Measurements from ENCODE around the gene RALY. TPM values are rescaled to one million over a fixed set of nuclear protein-coding genes. Genes with fewer than 3 reads are reported as not detected.

Gene RALY
- polyA plus RNA-seq, 1 donor from 2014 or later: 221 TPM

DNA sequence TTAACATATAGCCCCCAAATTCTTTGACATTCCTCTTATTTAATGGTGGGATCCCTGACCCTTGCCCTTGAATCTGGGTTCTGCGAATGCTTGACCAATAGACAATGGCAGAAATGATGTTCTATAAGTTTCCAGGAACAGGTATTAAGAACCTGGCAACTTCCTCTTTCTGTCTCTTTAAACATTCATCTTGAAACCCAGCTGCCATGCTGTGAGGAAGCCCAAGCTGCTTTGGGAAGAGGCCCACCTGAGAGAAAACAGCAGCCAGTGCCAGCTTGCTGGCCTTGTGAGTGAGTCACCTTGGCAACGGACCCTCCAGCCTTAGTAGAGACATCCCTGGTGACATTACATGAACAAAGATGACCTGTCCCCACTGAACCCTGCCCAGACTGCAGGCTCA lies 45.2 kb upstream of the RALY start:
- no peaks in the 10 kb centered on the region for H3K9me3 ChIP-seq (ENCODE audit: low read length)
- TF ChIP-seq, protein P1, sequence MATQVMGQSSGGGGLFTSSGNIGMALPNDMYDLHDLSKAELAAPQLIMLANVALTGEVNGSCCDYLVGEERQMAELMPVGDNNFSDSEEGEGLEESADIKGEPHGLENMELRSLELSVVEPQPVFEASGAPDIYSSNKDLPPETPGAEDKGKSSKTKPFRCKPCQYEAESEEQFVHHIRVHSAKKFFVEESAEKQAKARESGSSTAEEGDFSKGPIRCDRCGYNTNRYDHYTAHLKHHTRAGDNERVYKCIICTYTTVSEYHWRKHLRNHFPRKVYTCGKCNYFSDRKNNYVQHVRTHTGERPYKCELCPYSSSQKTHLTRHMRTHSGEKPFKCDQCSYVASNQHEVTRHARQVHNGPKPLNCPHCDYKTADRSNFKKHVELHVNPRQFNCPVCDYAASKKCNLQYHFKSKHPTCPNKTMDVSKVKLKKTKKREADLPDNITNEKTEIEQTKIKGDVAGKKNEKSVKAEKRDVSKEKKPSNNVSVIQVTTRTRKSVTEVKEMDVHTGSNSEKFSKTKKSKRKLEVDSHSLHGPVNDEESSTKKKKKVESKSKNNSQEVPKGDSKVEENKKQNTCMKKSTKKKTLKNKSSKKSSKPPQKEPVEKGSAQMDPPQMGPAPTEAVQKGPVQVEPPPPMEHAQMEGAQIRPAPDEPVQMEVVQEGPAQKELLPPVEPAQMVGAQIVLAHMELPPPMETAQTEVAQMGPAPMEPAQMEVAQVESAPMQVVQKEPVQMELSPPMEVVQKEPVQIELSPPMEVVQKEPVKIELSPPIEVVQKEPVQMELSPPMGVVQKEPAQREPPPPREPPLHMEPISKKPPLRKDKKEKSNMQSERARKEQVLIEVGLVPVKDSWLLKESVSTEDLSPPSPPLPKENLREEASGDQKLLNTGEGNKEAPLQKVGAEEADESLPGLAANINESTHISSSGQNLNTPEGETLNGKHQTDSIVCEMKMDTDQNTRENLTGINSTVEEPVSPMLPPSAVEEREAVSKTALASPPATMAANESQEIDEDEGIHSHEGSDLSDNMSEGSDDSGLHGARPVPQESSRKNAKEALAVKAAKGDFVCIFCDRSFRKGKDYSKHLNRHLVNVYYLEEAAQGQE (IDR thresholded peaks at IDR 0.05; ENCODE audit: borderline replicate concordance): no peak
- TF ChIP-seq POLR2AphosphoS5 (IDR thresholded peaks at IDR 0.05) (no peak), SMC3 (conservative IDR thresholded peaks at IDR 0.05; ENCODE audit: poor library complexity) (no peak), EP300 (conservative IDR thresholded peaks at IDR 0.05; ENCODE audit: poor library complexity, severe bottlenecking) (no peak), EZH2 (IDR thresholded peaks at IDR 0.05; ENCODE audit: borderline replicate concordance, insufficient read depth, low read length, poor library complexity, severe bottlenecking) (no peak), MXI1 (conservative IDR thresholded peaks at IDR 0.05; ENCODE audit: poor library complexity, severe bottlenecking) (no peak)
- no peak overlapping the region for H3K9ac ChIP-seq (ENCODE audit: low read length)
- no peak overlapping the region for H3K4me3 ChIP-seq (ENCODE audit: low read length)
- H4K20me1 ChIP-seq (ENCODE audit: insufficient read depth): no peaks in the 10 kb centered on the region
- no peaks in the 10 kb centered on the region for H3K9me2 ChIP-seq (ENCODE audit: insufficient read depth, low read length)
- H3K36me3 ChIP-seq (ENCODE audit: insufficient read depth, low read length): no peaks in the 10 kb centered on the region
- no peaks in the 10 kb centered on the region for H3F3A ChIP-seq (ENCODE audit: insufficient read depth, low read length, poor library complexity, severe bottlenecking)
- no peak overlapping the region for H2AFZ ChIP-seq (ENCODE audit: low read depth, low read length)
- no peak overlapping the region for H3K27ac ChIP-seq (ENCODE audit: low read length)
- H3K4me2 ChIP-seq (ENCODE audit: low read length): no peak overlapping the region
- H3K79me2 ChIP-seq (replicated peaks; ENCODE audit: insufficient read depth, low read length): no peaks in the 10 kb centered on the region
- no peaks in the 10 kb centered on the region for H3K27me3 ChIP-seq (ENCODE audit: insufficient read depth, low read depth, low read length)

- no peaks in the 10 kb centered on the region for H3K79me2 ChIP-seq (replicated peaks; ENCODE audit: insufficient read depth, low read length)
- no peaks in the 10 kb centered on the region for H3K36me3 ChIP-seq (ENCODE audit: insufficient read depth, low read length)
- no peaks in the 10 kb centered on the region for H3K27me3 ChIP-seq (ENCODE audit: insufficient read depth, low read depth, low read length)
- TF ChIP-seq SMC3 (conservative IDR thresholded peaks at IDR 0.05; ENCODE audit: poor library complexity) (no peak), POLR2AphosphoS5 (IDR thresholded peaks at IDR 0.05) (no peak), RAD21 (conservative IDR thresholded peaks at IDR 0.05) (no peak), EP300 (conservative IDR thresholded peaks at IDR 0.05; ENCODE audit: poor library complexity, severe bottlenecking) (no peak), EZH2 (IDR thresholded peaks at IDR 0.05; ENCODE audit: borderline replicate concordance, insufficient read depth, low read length, poor library complexity, severe bottlenecking) (no peak), TAF1 (IDR thresholded peaks at IDR 0.05; ENCODE audit: low read depth) (no peak), MXI1 (conservative IDR thresholded peaks at IDR 0.05; ENCODE audit: poor library complexity, severe bottlenecking) (no peak)
- TF ChIP-seq, protein P1 (IDR thresholded peaks at IDR 0.05; ENCODE audit: borderline replicate concordance): no peak
- TF ChIP-seq, protein P2, sequence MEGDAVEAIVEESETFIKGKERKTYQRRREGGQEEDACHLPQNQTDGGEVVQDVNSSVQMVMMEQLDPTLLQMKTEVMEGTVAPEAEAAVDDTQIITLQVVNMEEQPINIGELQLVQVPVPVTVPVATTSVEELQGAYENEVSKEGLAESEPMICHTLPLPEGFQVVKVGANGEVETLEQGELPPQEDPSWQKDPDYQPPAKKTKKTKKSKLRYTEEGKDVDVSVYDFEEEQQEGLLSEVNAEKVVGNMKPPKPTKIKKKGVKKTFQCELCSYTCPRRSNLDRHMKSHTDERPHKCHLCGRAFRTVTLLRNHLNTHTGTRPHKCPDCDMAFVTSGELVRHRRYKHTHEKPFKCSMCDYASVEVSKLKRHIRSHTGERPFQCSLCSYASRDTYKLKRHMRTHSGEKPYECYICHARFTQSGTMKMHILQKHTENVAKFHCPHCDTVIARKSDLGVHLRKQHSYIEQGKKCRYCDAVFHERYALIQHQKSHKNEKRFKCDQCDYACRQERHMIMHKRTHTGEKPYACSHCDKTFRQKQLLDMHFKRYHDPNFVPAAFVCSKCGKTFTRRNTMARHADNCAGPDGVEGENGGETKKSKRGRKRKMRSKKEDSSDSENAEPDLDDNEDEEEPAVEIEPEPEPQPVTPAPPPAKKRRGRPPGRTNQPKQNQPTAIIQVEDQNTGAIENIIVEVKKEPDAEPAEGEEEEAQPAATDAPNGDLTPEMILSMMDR (IDR thresholded peaks at IDR 0.05; ENCODE audit: poor library complexity, severe bottlenecking): no peak
- no peaks in the 10 kb centered on the region for H3F3A ChIP-seq (ENCODE audit: insufficient read depth, low read length, poor library complexity, severe bottlenecking)
- H3K9ac ChIP-seq (ENCODE audit: low read length): no peak overlapping the region
- no peaks in the 10 kb centered on the region for H3K9me2 ChIP-seq (ENCODE audit: insufficient read depth, low read length)
- H3K4me2 ChIP-seq (ENCODE audit: low read length): no peak overlapping the region
- no peak overlapping the region for H3K4me3 ChIP-seq (ENCODE audit: low read length)
- H2AFZ ChIP-seq (ENCODE audit: low read depth, low read length): no peak overlapping the region
- no peaks in the 10 kb centered on the region for H4K20me1 ChIP-seq (ENCODE audit: insufficient read depth)
- no peaks in the 10 kb centered on the region for H3K9me3 ChIP-seq (ENCODE audit: low read length)
- H3K27ac ChIP-seq (ENCODE audit: low read length): no peak overlapping the region
These were observed 42.5 kb upstream of the RALY start for GRCh38 chr20:33951171-33951570.
